HL-60/S4 treated with retinoic acid at 250 ng/mL for 4 days and 3 days (cell line): ENCODE results near the gene CCDC102A.
"Not testable (repeated sequence)": the region's sequence is repeated elsewhere in the genome, so short reads cannot be mapped to it uniquely, and the experiment has no call there.

ENCODE experiments used
- in situ Hi-C: fragments of 300-500 bp; cut with MboI; formaldehyde crosslinking; loops from 2 replicates; pipeline ENCODE4 v1.7.0; 2022; ENCODE audit warnings: low sequenced_read_pairs

CCDC102A gene

DNA sequence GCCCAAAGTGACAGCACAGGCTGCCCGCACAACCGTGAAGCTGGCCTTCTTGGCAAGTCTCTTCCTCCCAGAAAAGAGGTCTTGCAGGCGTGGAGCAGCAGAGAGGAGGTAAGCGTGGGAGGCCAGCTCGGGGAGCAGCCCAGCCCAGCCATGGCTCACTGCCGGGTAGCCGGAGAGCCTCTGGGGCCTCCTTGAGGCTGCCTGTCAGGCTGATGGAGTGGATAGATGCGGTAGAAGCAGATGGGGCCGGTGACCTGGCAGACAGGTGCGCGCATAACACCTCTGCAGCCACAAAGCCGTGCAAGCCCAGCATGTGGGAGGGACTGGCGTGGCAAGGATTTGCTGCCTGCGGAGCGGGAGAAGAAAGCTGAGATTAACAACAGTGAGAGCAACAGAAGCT is 33.0 kb downstream of the CCDC102A start:
- in situ Hi-C loops: no loop called here

DNA sequence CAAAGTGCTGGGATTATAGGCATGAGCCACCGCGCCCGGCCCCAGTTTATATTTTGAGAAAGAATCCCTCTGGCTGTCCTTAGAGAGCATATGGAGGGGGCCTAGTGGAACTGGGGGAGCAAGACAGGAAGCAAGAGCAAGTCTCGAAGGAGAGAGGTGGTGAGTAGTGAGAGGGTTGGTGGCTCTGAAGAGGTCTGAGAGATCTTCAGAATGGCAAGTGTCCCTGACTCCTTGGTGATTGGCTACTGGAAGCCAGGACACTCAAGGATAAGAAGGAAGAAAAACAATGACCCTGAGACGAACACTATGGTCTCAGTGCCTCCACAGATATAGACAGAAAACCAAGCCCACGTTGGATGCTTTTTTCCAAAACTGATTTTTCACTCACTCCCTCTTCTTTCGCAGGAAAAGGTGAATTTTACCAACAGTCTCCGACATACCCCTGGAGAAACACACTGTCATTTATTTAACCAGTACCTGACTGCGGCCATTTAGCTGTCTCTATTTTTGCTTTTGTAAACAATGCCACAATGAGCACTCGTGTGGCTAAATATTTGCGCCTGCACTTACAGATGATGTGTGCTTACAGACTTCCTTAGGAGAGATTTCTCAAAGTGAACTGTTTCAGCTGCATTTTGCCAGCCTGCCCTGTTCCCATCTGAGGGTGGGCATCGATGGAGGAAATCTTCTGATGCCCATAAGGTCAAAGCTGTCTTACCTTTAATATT is 34.2 kb downstream of the CCDC102A start:
- in situ Hi-C loops: no loop called here

DNA sequence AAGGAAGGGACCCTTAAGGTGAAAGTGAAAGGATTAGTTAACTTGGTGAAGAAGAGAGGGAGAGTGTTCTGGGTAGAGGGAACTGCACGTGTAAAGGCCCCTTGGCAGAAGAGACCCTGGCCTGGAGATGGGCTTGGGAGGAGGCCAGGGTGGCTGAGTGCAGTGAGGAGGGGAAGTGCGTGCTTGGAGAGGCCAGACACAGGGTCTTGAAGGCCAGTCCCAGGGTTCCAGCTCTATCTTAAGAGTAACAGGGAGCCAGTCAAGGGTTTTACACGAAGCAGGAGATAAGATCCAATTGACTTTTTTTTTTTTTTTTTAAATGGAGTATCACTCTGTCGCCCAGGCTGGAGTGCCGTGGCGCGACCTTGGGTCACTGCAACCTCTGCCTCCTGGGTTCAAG is 34.9 kb downstream of the CCDC102A start:
- in situ Hi-C loops: no loop called here

DNA sequence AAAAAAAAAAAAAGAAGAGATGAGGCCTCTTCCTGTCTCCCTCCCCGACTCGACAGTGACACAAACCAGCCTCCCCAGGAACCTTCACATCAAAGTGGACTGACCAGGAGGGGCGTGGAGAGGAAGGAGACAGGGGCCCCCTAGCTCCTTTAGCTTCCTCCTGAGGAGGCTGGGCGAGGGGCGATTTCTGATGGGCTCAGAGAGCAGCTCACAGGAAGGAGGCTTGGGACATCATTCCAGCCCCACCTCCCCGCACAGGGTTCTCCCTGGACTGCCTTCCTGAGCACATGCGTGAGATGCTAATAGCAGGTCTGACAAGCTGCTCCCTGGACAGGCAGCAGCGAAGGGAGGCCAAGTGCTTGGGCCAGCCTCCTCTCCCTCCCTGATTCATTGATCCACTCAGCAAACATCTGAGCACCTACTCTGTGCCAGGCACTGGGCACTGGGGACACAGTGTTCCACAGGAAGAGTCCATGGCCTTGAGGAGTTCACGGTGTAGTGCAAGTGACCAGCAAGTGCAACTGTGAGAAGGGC is 35.7 kb downstream of the CCDC102A start:
- in situ Hi-C loops: no loop called here

DNA sequence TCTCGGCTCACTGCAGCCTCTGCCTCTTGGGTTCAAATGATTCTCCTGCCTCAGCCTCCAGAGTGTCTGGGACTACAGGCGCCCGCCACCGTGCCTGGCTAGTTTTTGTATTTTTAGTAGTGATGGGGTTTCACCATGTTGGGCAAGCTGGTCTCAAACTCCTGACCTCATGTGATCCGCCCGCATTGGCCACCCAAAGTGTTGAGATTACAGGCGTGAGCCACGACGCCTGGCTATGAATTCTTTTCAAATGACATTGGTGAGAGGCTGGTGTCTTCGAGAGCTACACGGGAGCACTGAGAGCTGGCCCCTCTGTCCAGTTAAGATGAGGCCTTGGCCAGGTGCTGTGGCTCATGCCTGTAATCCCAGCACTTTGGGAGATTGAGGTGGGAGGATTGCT is 36.4 kb downstream of the CCDC102A start:
- in situ Hi-C loops: not testable (repeated sequence)

DNA sequence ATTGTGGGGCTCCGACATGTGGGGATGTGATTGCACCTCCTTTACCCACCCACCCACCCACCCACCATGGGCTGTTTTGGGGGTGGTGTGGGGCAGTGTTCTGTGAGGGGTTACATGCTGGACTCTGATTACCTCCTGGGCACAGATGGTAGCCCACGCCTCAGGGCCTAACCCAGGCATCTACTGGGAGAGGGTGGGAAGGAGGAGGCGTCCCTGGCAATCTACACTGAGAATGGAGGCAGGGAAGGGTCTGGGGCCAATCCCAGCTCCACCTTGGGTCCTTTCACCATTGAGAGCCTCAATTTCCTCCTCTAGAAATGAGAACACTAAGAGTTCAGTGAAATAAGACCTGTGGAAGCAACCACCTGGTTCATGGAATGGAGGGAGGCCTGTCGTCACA is 38.3 kb downstream of the CCDC102A start:
- in situ Hi-C loops: no loop called here

DNA sequence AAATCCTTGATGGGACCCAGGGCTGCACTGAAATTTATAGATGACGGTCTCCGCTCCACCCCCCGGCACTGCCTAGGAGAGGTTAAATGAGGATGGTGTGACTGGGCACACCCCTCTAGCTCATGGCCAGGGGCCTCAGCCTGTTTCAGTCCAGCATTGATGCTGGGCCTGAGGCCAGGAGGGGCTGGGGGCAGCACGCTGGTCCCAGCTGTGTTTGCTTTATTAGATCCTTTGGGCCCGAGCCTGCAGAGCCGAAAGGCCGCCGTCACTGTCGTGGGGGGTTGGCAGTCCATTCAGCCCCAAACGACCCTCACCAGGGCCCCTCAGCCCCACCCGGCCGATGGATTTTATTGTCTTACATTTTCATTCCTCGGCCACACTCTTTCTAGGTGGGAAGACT is 39.2 kb downstream of the CCDC102A start:
- in situ Hi-C loops: no loop called here

DNA sequence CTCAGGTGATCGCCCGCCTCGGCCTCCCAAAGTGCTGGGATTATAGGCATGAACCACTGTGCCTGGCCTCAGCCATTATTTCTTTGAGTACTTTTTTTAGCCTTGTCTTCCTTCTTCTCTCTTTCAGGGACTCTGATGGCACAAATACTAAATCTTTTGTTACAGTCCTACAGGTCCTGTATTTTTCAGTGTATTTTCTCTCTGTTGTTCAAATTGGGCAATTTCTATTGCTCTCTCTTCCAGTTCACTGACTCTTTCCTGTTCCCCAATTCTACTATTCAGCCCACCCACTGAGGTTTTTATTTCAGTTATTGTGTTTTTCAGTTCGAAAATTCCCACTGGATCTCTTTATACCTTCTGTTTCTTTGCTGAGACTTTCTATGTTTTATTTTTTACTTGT is 42.6 kb downstream of the CCDC102A start:
- in situ Hi-C loops: no loop called here

DNA sequence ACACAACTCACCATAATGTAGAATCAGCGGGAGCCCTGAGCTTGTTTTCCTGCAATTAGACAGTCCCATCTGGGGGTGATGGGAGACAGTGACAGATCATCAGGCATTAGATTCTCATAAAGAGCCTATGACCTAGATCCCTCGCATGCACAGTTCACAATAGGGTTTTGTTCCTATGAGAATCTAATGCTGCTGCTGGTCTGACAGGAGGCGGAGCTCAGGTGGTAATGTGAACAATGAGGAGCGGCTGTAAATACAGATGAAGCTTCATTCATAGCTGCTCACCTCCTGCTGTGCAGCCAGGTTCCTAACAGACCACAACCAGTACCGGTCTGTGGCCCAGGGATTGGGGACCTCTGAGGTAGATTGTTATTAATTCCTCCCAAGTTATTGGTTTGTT is 47.1 kb downstream of the CCDC102A start:
- in situ Hi-C loops: no loop called here

DNA sequence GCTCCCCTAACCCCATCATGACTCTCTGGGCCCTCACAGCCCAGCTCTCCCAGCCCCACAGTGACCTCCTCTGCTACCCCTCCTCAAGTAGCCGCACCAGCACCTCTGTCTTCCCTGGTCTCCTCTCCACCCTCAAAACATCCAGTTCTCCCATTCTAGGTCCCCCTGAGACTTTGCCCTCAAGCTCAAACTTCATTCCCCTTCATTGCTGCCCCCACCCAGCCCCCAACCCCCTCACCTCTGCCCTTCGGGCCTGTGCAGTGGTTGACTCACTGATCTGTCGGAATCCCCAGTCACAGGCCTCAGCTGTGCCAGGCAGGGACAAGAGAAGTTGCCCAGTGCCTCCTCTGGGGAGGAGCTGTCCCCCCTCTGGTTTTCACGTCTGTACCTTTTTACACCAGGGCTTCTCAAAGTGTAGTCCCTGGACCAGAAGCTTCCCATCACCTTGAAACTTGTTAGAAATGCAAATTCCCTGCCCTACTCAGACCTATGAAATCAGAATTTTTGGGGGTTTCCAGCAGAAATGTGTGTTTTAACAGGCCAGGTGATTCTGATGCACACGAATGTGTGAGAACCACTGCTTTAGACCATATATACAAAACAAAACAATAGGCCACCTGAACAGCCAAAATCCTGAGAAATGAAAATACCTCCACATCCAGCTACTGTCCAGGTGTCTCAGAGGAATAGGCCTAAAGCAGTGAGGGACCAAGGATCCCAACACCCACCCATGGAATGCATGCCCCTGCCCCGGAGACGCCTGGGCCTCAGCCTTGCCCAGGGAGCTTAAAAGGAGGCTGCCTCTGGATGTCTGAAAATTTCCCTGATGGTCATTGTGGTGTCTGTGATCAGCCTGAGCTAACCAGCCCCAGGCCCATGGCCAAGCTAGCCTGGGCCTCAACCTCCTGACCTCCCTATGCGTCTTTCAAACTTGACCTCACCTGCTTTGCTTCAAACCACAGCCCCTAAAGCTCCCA is 49.2 kb downstream of the CCDC102A start:
- in situ Hi-C loops: no loop called here

DNA sequence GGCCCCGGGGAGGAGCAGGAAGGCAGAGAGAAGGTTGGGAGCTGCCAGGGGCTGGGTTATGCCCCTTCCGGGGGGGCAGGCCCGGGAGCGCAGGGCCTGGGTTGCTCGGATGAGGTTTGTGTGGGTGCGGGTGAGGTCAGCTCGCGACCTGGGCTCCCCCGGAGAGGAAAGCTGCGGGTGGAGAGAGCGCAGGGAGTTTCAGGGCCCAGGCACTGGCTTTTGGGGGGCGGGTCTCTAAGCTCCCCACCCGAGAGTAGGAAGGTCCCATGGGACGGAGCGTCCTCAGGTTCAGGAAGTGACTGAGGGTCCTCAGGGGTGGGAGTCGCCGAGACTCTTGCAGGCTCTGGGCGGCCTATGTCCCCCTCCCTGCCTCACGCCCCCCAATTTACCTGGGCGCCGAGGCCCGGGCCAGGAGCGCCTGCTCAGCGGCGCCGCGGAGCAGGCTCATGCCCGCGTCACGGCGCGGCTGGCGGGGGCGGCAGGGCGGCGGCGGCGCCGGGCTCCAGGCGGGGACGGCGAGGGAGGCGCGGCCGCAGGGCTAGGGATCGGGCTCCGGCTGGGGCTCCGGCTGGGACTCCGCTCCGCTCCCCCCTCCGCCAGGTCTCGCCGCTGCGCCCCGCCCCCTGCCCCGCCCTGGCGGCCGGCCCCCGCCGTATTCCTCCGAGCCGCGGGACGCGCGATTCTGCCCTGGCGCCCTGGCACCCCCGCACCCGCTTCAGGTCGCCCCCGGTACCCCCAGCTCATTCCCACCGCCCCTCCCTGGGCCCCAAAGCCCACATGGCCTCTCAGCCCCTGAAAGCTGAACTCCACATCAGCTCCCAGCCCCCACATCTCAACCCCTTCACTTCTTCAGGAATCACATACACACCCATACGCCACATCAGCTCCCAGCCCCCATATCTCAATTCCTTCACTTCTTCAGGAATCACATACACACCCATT is 50.2 kb downstream of the CCDC102A start, which contains the start of gene DOK4:
Gene DOK4, minus strand, starts transcription at position 578 of the 942 bp plus-strand sequence. CDS start 6,986 bp downstream, outside the sequence.
- in situ Hi-C loops: no loop called here

DNA sequence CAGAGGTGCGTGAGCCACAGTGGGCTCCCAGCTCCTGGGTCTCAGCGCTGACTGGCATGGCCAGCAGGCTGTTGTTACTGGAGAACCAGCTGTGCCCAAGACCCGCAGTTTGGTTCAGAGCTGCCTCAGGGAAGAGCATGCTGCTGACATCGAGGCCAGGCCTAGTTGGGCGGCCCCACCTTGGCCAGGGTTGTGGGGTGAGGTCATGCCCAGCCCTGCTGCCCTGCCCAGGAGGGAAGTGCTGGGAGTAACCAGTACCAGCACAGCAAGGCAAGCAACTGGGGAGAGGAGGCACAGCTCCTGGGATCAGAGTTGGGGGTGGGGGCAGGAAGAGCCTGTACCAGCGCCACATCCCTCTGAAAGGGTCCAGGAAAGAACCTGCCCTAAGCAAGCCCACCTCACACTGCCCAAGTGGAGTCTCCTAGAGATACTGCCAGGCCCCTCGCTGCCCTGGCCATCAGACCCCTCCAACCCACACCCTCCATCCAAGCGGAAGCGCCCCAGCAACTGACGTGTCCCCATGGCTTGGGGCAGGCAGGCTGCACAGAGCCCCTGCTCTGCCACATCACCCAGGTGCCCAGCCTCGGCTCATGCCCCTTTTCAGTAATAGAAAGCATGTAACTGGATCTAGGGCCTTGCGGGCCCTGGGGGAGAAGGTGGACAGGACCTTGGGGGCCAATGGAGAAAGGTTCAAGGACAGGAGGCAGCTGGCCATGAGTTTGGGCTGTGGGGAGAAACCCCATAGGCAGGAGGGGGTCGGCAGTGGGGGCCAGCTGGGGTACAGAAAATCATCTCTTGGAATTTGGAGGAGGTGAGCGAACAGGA is 51.1 kb downstream of the CCDC102A start:
- in situ Hi-C loops: no loop called here

DNA sequence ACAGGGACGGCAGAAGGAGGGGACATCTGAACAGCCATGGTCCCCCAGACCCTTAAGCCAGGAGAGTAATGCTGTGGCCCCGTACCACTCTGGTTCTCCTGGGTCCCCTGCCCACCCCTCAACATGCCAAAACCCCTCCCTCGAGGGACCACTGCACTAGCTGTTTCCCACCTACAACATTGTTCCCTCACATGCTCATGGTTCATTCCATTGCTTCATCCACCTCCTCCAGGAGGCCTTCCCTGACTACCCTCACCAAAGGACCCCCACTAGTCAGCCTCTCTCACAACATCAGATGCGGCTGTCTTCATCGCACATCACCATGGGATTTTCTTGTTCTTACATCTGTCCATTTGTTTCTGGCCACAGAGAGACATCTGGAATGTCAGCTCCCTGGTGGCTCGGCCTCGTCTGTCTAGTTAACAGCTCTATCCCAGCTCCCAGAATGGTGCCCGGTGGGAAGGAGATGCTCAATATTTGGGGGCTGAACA is 51.8 kb downstream of the CCDC102A start:
- in situ Hi-C loops: no loop called here

DNA sequence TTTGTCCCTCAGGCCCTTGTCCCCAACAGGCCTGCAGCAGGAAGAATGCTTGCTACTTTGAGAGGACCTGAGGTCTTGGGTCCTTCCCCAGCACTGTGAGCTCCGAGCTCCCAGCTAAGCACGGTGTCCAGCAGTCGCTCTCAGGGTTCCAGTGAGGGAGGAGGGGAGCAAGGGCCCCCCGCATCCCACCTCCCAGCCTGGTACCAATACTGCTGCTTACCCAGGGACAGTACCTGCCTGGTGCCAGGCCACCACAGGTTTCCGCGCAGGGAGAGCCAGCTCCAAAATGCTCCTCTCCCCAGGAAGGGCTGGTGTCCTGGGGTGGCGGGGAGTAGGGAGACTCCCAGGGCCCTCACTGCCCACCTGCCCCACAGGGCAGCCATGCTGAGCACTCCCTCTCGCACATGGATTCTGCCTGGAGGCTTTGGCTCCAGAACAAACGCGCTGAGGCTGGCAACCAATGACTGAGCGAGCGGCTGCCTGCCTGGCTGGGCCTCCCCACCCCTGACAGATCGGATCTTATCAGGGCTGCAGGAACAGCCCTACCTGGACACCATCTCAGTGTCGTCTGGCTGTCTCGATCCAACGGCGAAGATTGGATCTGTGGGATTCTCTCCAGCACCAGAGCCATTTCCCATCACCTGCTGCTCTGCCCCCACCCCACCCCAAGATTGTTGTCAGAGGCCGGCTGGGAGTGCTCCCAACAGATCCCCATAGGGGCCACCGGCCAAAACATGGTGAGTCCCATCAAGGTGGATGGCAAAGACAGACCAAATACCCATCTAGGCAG is 52.5 kb downstream of the CCDC102A start:
- in situ Hi-C loops: no loop called here

DNA sequence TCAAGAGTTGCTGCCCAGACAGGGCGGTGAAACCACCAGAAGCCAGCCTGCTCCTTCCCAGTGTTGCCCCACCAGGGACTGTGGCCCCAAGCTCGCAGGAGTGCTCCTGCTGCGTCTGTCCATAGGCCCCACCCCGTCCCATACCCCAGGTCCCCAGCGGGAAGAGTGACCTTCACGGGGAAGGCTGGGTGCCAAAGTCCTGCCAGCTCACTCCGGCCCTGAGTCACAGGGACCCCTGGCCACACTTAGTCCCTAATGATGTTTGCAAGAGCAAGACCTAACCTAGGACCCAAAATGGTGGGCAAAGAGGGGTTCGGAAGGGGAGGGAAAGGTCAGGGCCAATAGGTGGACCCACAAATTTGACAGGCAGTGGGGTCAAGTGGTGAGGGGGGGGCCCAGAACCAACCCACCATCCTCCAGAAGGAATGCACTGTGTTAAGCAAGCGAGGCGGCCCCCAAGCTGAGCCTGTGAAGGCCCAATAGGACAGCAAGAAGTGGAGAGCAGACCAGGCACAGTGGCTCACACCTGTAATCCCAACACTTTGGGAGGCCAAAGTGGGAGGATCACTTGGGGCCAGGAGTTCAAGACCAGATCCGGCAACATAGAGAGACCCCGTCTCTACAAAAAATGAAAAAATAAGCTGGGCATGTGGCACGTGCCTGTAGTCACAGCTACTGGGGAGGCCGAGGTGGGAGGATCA is 53.4 kb downstream of the CCDC102A start:
- in situ Hi-C loops: no loop called here

DNA sequence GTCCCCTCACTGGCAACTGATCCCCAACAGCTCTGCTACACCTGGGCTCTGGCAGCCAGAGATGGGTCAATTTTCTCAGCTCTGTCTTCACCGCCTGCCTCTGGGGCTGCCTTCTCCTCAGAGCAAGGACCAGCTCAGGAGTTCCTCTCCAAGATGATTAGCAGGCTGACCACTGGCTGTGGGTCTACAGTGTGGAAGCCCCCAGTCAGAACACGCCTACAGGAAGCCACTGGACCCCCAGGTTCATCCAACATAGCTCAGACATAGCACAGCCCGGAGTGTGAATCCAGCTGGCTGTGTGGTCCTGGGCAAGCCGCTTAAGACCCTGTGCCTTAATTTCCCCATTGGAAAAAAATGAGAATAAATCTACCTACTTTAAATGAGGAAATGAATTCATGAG is 55.0 kb downstream of the CCDC102A start:
- in situ Hi-C loops: no loop called here

DNA sequence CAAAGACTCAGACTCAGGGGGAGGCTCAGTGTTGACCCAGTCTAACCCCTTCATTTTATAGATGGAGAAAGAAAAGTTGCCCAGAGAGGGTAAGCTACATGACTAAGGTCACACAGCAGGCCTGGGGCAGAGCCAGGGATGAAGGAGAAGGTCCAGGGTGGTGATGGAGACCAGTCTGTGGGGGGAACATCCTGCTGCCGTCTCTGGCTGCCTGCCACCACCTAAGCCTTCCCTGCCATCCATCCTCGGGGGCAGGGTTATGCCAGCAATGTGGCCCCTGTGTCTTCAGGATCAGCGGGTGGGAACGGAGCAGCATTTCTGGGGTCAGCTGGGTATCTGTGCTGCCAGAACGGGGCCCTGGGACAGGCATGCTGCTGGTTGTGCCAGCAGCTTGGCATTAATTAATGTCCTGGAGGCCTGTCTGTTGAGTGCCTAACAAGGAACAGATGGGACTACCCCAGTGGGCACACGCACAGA is 55.6 kb downstream of the CCDC102A start:
- in situ Hi-C loops: no loop called here
